ENCODE results near the gene TPP1.

GRCh38 chr11:6613496-6613895 lies 5.7 kb downstream of the TPP1 start:
- TF ChIP-seq PBX3 (IDR thresholded peaks at IDR 0.05) = no peak
- no peak for TF ChIP-seq CTCF (IDR thresholded peaks at IDR 0.05)
- TF ChIP-seq BHLHE40 (IDR thresholded peaks at IDR 0.05; ENCODE audit: low read depth, low read length) = no peak
- TF ChIP-seq ZFP36 (IDR thresholded peaks at IDR 0.05; ENCODE audit: borderline replicate concordance, partially characterized antibody) = no peak
- TF ChIP-seq POLR2A (IDR thresholded peaks at IDR 0.05; ENCODE audit: low read length) = no peak
- TF ChIP-seq HMGXB4 (CRISPR knock-in tag; IDR thresholded peaks at IDR 0.05; ENCODE audit: borderline replicate concordance) = no peak
- TF ChIP-seq PHF8 (IDR thresholded peaks at IDR 0.05; ENCODE audit: borderline replicate concordance, low read depth) = no peak
- TF ChIP-seq RFX5 (IDR thresholded peaks at IDR 0.05) = no peak
- TF ChIP-seq ELK1 (IDR thresholded peaks at IDR 0.05; ENCODE audit: low read depth, low read length) = no peak
